Karpas-422 (cell line): ENCODE data around the gene ORAI2. TPM values are rescaled to one million over a fixed set of nuclear protein-coding genes. Genes with fewer than 3 reads are reported as not detected.
"Not testable (repeated sequence)": the region's sequence is repeated elsewhere in the genome, so short reads cannot be mapped to it uniquely, and the experiment has no call there.

Experiments
- DNase-seq: peaks from one replicate; pipeline ENCODE4 v3.0.0-alpha.2; 2015
- H2AFZ ChIP-seq: fragments of 200-600 bp; sonication (generic); 2 replicates; pipeline ENCODE4 v1.6.1; 2014; ENCODE audit warnings: antibody characterized with exemption, low read length, mixed read lengths
- H3K27ac ChIP-seq: fragments of 200-600 bp; sonication (generic); 2 replicates; pipeline ENCODE4 v1.5.1; 2014; ENCODE audit warnings: mild to moderate bottlenecking, low read length, moderate library complexity
- H3K27me3 ChIP-seq: fragments of 200-600 bp; sonication (generic); 2 replicates; pipeline ENCODE4 v1.6.1; 2014; ENCODE audit warnings: low read length, mixed read lengths
- H3K36me3 ChIP-seq: fragments of 200-600 bp; sonication (generic); 2 replicates; pipeline ENCODE4 v1.6.1; 2014; ENCODE audit warnings: low read length, mixed read lengths; ENCODE audit not compliant: insufficient read depth
- H3K4me1 ChIP-seq: fragments of 200-600 bp; sonication (generic); 2 replicates; pipeline ENCODE4 v1.6.1; 2014; ENCODE audit warnings: mild to moderate bottlenecking, low read length, mixed read lengths
- H3K4me2 ChIP-seq: fragments of 200-600 bp; sonication (generic); 2 replicates; pipeline ENCODE4 v1.6.1; 2014; ENCODE audit warnings: low read length, low read depth, mild to moderate bottlenecking; ENCODE audit not compliant: poor library complexity, severe bottlenecking
- H3K4me3 ChIP-seq: fragments of 200-600 bp; sonication (generic); 2 replicates; pipeline ENCODE4 v1.5.1; 2014; ENCODE audit warnings: mild to moderate bottlenecking, antibody characterized with exemption, low read length, mixed read lengths
- H3K79me2 ChIP-seq: fragments of 200-600 bp; sonication (generic); 2 replicates; pipeline ENCODE4 v1.6.1; 2014; ENCODE audit warnings: mild to moderate bottlenecking, low read length, mixed read lengths
- H3K9ac ChIP-seq: fragments of 200-600 bp; sonication (generic); 2 replicates; pipeline ENCODE4 v1.6.0; 2014; ENCODE audit warnings: low read length
- H3K9me2 ChIP-seq: fragments of 200-600 bp; sonication (generic), shearing (Covaris generic); replicated peaks from 2 replicates; pipeline ENCODE4 v1.6.0; 2014; ENCODE audit warnings: mild to moderate bottlenecking, low read length, moderate library complexity; ENCODE audit not compliant: insufficient read depth
- H3K9me3 ChIP-seq: fragments of 300-700, 200-600 bp; sonication (generic); 2 replicates; pipeline ENCODE4 v1.6.1; 2014; ENCODE audit warnings: low read length, mixed read lengths
- H4K20me1 ChIP-seq: fragments of 200-600 bp; sonication (generic); 2 replicates; pipeline ENCODE4 v1.6.1; 2014; ENCODE audit warnings: mild to moderate bottlenecking, antibody characterized with exemption, low read length, low read depth; ENCODE audit not compliant: insufficient read depth
- total RNA-seq: library from RNA; depleted of rRNA; stranded (reverse); fragments of >200 nt; shearing (Covaris generic); gene quantifications from 2 replicates; pipeline ENCODE4 v1.2.3, GENCODE V29; 2014; ENCODE audit warnings: low replicate concordance

Gene ORAI2
- total RNA-seq, 1 experiment from 2014 or later = 2.8 TPM

GRCh38 chr7:102453319-102453718, 19.9 kb downstream of the ORAI2 start:
- H3K27me3 ChIP-seq = no peaks in the 10 kb centered on the region
- H3K4me2 ChIP-seq = no peak overlapping the region
- H3K4me3 ChIP-seq = no peak overlapping the region
- H3K79me2 ChIP-seq = no peaks in the 10 kb centered on the region
- H3K9ac ChIP-seq = no peak overlapping the region
- H4K20me1 ChIP-seq = no peaks in the 10 kb centered on the region
- H3K27ac ChIP-seq = no peak overlapping the region
- H2AFZ ChIP-seq = no peak overlapping the region
- no peaks in the 10 kb centered on the region; the same call in 1 of the 2 replicates for H3K36me3 ChIP-seq
- no peaks in the 10 kb centered on the region for H3K9me2 ChIP-seq
- no peak for DNase-seq
- H3K9me3 ChIP-seq = no peaks in the 10 kb centered on the region
- no peaks in the 10 kb centered on the region for H3K4me1 ChIP-seq

DNA sequence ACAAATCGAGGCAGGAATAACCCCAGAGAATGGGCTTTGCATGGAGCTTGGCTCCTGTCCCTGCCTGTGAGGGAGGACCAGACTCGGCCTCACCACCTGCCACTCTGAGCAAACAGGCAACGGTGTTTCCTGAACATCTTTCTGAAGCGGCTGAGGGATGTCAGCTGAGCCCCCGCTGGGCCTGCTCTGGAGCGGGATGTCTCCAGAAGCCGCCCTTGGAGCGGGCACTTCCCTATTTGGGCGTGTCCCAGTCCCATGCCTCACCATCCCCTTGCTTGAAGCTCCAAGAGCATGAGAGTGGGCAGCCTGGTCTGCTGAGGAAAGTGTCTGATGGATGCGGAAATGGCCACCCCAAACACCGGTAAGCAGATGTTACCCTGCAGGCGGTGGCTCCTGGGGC, 21.1 kb downstream of the ORAI2 start:
- Histone ChIP-seq H3K27ac (no peak overlapping the region), H3K4me3 (no peak overlapping the region), H3K9me3 (no peaks in the 10 kb centered on the region), H3K4me2 (no peak overlapping the region), H3K9ac (no peak overlapping the region), H3K4me1 (no peaks in the 10 kb centered on the region), H3K79me2 (no peaks in the 10 kb centered on the region), H3K27me3 (no peaks in the 10 kb centered on the region), H2AFZ (no peak overlapping the region), H3K36me3 (no peaks in the 10 kb centered on the region; the same call in 1 of the 2 replicates), H3K9me2 (no peaks in the 10 kb centered on the region), H4K20me1 (no peaks in the 10 kb centered on the region)
- DNase-seq = no peak

GRCh38 chr7:102454932-102455331, 21.6 kb downstream of the ORAI2 start:
- H3K9me2 ChIP-seq, H2AFZ ChIP-seq, H3K9me3 ChIP-seq, H3K36me3 ChIP-seq, H3K27ac ChIP-seq, H3K4me3 ChIP-seq, H4K20me1 ChIP-seq, DNase-seq, H3K27me3 ChIP-seq, H3K9ac ChIP-seq, H3K4me2 ChIP-seq, H3K4me1 ChIP-seq, H3K79me2 ChIP-seq: not testable (repeated sequence)

GRCh38 chr7:102455596-102455995, 22.2 kb downstream of the ORAI2 start:
- Histone ChIP-seq H3K4me1 (no peaks in the 10 kb centered on the region), H3K9me2 (no peaks in the 10 kb centered on the region), H3K4me2 (no peak overlapping the region), H3K36me3 (no peaks in the 10 kb centered on the region; the same call in 1 of the 2 replicates), H3K79me2 (no peaks in the 10 kb centered on the region), H3K27me3 (no peaks in the 10 kb centered on the region), H2AFZ (no peak overlapping the region), H3K9ac (no peak overlapping the region), H4K20me1 (no peaks in the 10 kb centered on the region), H3K27ac (no peak overlapping the region), H3K9me3 (no peaks in the 10 kb centered on the region), H3K4me3 (no peak overlapping the region)
- DNase-seq = no peak

GRCh38 chr7:102456327-102456726, 23.0 kb downstream of the ORAI2 start:
- no peak overlapping the region for H3K9ac ChIP-seq
- H3K9me3 ChIP-seq = no peaks in the 10 kb centered on the region
- H3K79me2 ChIP-seq = no peaks in the 10 kb centered on the region
- H3K27ac ChIP-seq = no peak overlapping the region
- no peaks in the 10 kb centered on the region for H3K27me3 ChIP-seq
- no peaks in the 10 kb centered on the region for H3K9me2 ChIP-seq
- H3K4me1 ChIP-seq = no peaks in the 10 kb centered on the region
- DNase-seq = no peak
- H4K20me1 ChIP-seq = no peaks in the 10 kb centered on the region
- no peak overlapping the region for H3K4me2 ChIP-seq
- H3K36me3 ChIP-seq = no peaks in the 10 kb centered on the region; the same call in 1 of the 2 replicates
- no peak overlapping the region for H2AFZ ChIP-seq
- H3K4me3 ChIP-seq = no peak overlapping the region

GRCh38 chr7:102457352-102457924, 24.1 kb downstream of the ORAI2 start:
- Histone ChIP-seq H3K27me3 (no peaks in the 10 kb centered on the region), H3K9ac (no peak overlapping the region), H3K4me1 (no peaks in the 10 kb centered on the region), H2AFZ (no peak overlapping the region), H3K9me2 (no peaks in the 10 kb centered on the region), H3K27ac (no peak overlapping the region), H4K20me1 (no peaks in the 10 kb centered on the region), H3K36me3 (no peaks in the 10 kb centered on the region; the same call in 1 of the 2 replicates), H3K79me2 (peaks cover 6% of the 10 kb centered on the region; the same call in 1 of the 2 replicates), H3K4me3 (no peak overlapping the region), H3K4me2 (no peak overlapping the region), H3K9me3 (no peaks in the 10 kb centered on the region)
- no peak for DNase-seq

DNA sequence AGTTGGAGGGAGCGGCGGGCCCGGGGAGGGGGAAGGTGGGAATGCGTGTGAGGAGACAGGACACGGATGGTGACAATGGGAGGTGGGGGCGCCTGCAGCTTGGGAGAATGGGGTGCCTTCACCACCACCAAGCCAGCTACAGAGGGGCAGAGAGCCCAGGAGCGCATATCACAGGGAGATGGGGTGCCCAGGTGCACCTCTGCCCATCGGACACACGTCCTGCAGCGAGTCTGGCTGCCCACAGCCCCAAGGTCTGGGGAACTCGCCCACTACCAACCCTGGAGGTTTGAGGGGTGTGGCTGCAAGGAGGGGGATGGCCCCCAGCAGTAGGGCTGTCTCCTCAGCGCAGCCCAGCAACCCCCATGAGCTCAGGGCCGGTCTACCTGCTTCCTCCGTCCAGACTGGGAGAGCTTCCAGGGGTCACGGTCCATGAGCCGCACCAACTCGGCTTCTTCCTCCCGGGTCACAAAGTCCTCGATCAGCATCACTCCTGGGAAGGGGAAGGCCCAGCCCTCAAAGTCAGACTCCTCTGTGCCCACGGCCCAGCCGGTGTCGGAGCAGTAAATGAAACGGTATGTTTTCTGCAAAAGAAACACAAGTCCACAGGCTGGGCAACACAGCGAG, 26.0 kb downstream of the ORAI2 start:
- H4K20me1 ChIP-seq = no peaks in the 10 kb centered on the region
- no peaks in the 10 kb centered on the region for H3K9me2 ChIP-seq
- H3K4me3 ChIP-seq = no peak overlapping the region
- no peaks in the 10 kb centered on the region; the same call in 1 of the 2 replicates for H3K36me3 ChIP-seq
- H2AFZ ChIP-seq = no peak overlapping the region
- no peaks in the 10 kb centered on the region for H3K27me3 ChIP-seq
- no peaks in the 10 kb centered on the region for H3K9me3 ChIP-seq
- H3K4me2 ChIP-seq = no peak overlapping the region
- peaks cover 9% of the 10 kb centered on the region for H3K4me1 ChIP-seq
- H3K79me2 ChIP-seq = peaks cover 23% of the 10 kb centered on the region
- no peak overlapping the region for H3K9ac ChIP-seq
- DNase-seq = no peak
- H3K27ac ChIP-seq = no peak overlapping the region

- no peaks in the 10 kb centered on the region for H3K27me3 ChIP-seq
- no peak overlapping the region for H3K9ac ChIP-seq
- H3K79me2 ChIP-seq = peaks cover 26% of the 10 kb centered on the region
- no peaks in the 10 kb centered on the region for H3K9me3 ChIP-seq
- no peaks in the 10 kb centered on the region for H3K9me2 ChIP-seq
- no peak overlapping the region for H3K27ac ChIP-seq
- no peaks in the 10 kb centered on the region; the same call in 1 of the 2 replicates for H3K36me3 ChIP-seq
- no peak overlapping the region for H3K4me3 ChIP-seq
- H2AFZ ChIP-seq = no peak overlapping the region
- no peak for DNase-seq
- H3K4me2 ChIP-seq = no peak overlapping the region
- no peaks in the 10 kb centered on the region for H4K20me1 ChIP-seq
- H3K4me1 ChIP-seq = peaks cover 12% of the 10 kb centered on the region
Observed at GRCh38 chr7:102460467-102460866, 27.1 kb downstream of the ORAI2 start.
